H1 (cell line): ENCODE results near the gene LOXL1. TPM values are rescaled to one million over a fixed set of nuclear protein-coding genes. Genes with fewer than 3 reads are reported as not detected.

ENCODE experiments used
- CTCF ChIA-PET: fragments of 300-600 bp; sonication (Branson Sonifier 250); formaldehyde crosslinking; loops from one replicate; lab custom pipeline; 2021; ENCODE audit not compliant: partially characterized antibody; lab: Charles Lee
- POLR2A ChIA-PET: fragments of 300-600 bp; sonication (Branson Sonifier 250); formaldehyde crosslinking; loops from one replicate; lab custom pipeline; 2021; ENCODE audit warnings: inconsistent platforms; ENCODE audit not compliant: partially characterized antibody; lab: Charles Lee
- DNase-seq, 2 experiments: peaks; one replicate each; pipeline versions ENCODE4 v3.0.0 to v3.0.0-alpha.2; 2010 to 2022; ENCODE audit warnings: low spot score in 2 of 2, low read depth in 1 of 2, mixed read lengths in 1 of 2
- FAIRE-seq: peaks from 2 replicates; lab custom pipeline; 2011; peaks lifted over from hg19 to GRCh38; lab: Jason Lieb, UNC
- H2AFZ ChIP-seq: 2 replicates; pipeline ENCODE4 v1.8.1; 2012; ENCODE audit warnings: low read length, inconsistent platforms
- H2AK5ac ChIP-seq: 2 replicates; pipeline ENCODE4 v1.6.1; 2013; ENCODE audit warnings: low read depth, low read length
- H2BK120ac ChIP-seq: replicated peaks from 2 replicates; pipeline ENCODE3; 2013; ENCODE audit warnings: low read depth, low read length, inconsistent platforms
- H2BK12ac ChIP-seq: 2 replicates; pipeline ENCODE4 v1.6.1; 2013; ENCODE audit warnings: low read depth, low read length
- H2BK15ac ChIP-seq: 2 replicates; pipeline ENCODE4 v1.6.1; 2013; ENCODE audit warnings: low read length
- H2BK20ac ChIP-seq: 2 replicates; pipeline ENCODE4 v1.6.1; 2013; ENCODE audit warnings: low read length
- H2BK5ac ChIP-seq: 2 replicates; pipeline ENCODE4 v1.6.1; 2013; ENCODE audit warnings: low read depth, low read length
- H3K14ac ChIP-seq: 2 replicates; pipeline ENCODE4 v1.6.1; 2013; ENCODE audit warnings: inconsistent platforms; ENCODE audit not compliant: insufficient read length
- H3K18ac ChIP-seq: 2 replicates; pipeline ENCODE4 v1.6.1; 2013; ENCODE audit warnings: low read length; ENCODE audit errors: extremely low read depth
- H3K23ac ChIP-seq: 2 replicates; pipeline ENCODE4 v1.6.1; 2013; ENCODE audit warnings: inconsistent platforms; ENCODE audit not compliant: insufficient read length
- H3K23me2 ChIP-seq: 2 replicates; pipeline ENCODE4 v1.6.1; 2013; ENCODE audit warnings: low read depth, low read length
- H3K27ac ChIP-seq: 2 replicates; pipeline ENCODE4 v1.6.1; 2011; ENCODE audit warnings: low read depth, low read length, inconsistent platforms
- H3K27me3 ChIP-seq, 4 experiments: replicated peaks in 1 of 4; 1 replicate in 1 of 4; 2 replicates in 3 of 4; pipeline versions ENCODE4 v1.6.1 to v1.8.1; 2011 to 2013; ENCODE audit warnings: low read length in 3 of 4, mild to moderate bottlenecking in 3 of 4, inconsistent platforms in 2 of 4, mixed read lengths in 2 of 4, moderate library complexity in 1 of 4; ENCODE audit not compliant: control insufficient read depth in 3 of 4, insufficient read depth in 3 of 4; ENCODE audit errors: extremely low read depth in 1 of 4
- H3K36me3 ChIP-seq, 4 experiments: 2 replicates each; pipeline versions ENCODE4 v1.6.1 to v1.8.1; 2011 to 2013; ENCODE audit warnings: mild to moderate bottlenecking in 4 of 4, low read length in 3 of 4, moderate library complexity in 2 of 4, control low read depth in 1 of 4, inconsistent platforms in 1 of 4; ENCODE audit not compliant: insufficient read depth in 4 of 4, control insufficient read depth in 2 of 4
- H3K4ac ChIP-seq: replicated peaks from 2 replicates; pipeline ENCODE3; 2013; ENCODE audit warnings: low read length, low read depth, mixed read lengths, inconsistent platforms; ENCODE audit not compliant: insufficient read length
- H3K4me1 ChIP-seq, 4 experiments: replicated peaks in 1 of 4; 1 replicate in 1 of 4; 2 replicates in 3 of 4; pipeline versions ENCODE4 v1.6.1 to v1.8.1; 2011 to 2013; ENCODE audit warnings: low read length in 3 of 4, inconsistent platforms in 2 of 4, mixed read lengths in 1 of 4; ENCODE audit not compliant: insufficient read depth in 4 of 4, control insufficient read depth in 3 of 4
- H3K4me2 ChIP-seq, 2 experiments: 2 replicates each; pipeline versions ENCODE4 v1.6.1 to v1.8.1; 2011 to 2013; ENCODE audit warnings: low read depth in 2 of 2, low read length in 2 of 2, control low read depth in 1 of 2, inconsistent platforms in 1 of 2, mild to moderate bottlenecking in 1 of 2; ENCODE audit not compliant: insufficient read depth in 1 of 2
- H3K4me3 ChIP-seq, 4 experiments: fragments of 200-600, 300-600 bp in 1 of 4; sonication (generic), shearing (Covaris generic), sonication (Bioruptor Twin) in 1 of 4; 2 replicates each; pipeline versions ENCODE4 v1.5.1 to v1.8.1; 2011 to 2016; ENCODE audit warnings: low read length in 4 of 4, low read depth in 3 of 4, control low read depth in 2 of 4, inconsistent platforms in 2 of 4, mild to moderate bottlenecking in 2 of 4, mixed read lengths in 1 of 4, moderate library complexity in 1 of 4; ENCODE audit not compliant: insufficient read depth in 2 of 4; ENCODE audit errors: extremely low read depth in 1 of 4
- H3K56ac ChIP-seq: replicated peaks from 2 replicates; pipeline ENCODE3; 2013; ENCODE audit warnings: low read depth, mild to moderate bottlenecking, mixed read lengths, low read length, inconsistent platforms; ENCODE audit not compliant: insufficient read length
- H3K79me1 ChIP-seq: 2 replicates; pipeline ENCODE4 v1.6.1; 2013; ENCODE audit warnings: low read depth, low read length, control low read depth
- H3K79me2 ChIP-seq, 2 experiments: 2 replicates each; pipeline versions ENCODE4 v1.6.1 to v1.8.1; 2012 to 2013; ENCODE audit warnings: low read length in 2 of 2, mild to moderate bottlenecking in 2 of 2, inconsistent platforms in 1 of 2; ENCODE audit not compliant: insufficient read depth in 2 of 2, control insufficient read depth in 1 of 2
- H3K9ac ChIP-seq, 4 experiments: replicated peaks in 1 of 4; 1 replicate in 1 of 4; 2 replicates in 3 of 4; pipeline versions ENCODE4 v1.6.1 to v1.8.1; 2011 to 2013; ENCODE audit warnings: low read depth in 3 of 4, low read length in 3 of 4, control low read depth in 2 of 4, mild to moderate bottlenecking in 2 of 4, moderate library complexity in 2 of 4, inconsistent platforms in 1 of 4; ENCODE audit errors: extremely low read depth in 1 of 4
- H3K9me3 ChIP-seq, 2 experiments: 2 replicates each; pipeline versions ENCODE4 v1.6.1 to v1.8.1; 2012 to 2013; ENCODE audit warnings: mild to moderate bottlenecking in 2 of 2, moderate library complexity in 2 of 2, control low read depth in 1 of 2, inconsistent platforms in 1 of 2, low read depth in 1 of 2, low read length in 1 of 2, mixed read lengths in 1 of 2; ENCODE audit not compliant: insufficient read depth in 2 of 2
- H4K20me1 ChIP-seq, 2 experiments: replicated peaks in 1 of 2; 2 replicates each; pipeline versions ENCODE3 to v1.8.1; 2011 to 2013; ENCODE audit warnings: inconsistent platforms in 2 of 2, low read length in 2 of 2, mild to moderate bottlenecking in 1 of 2; ENCODE audit not compliant: insufficient read depth in 2 of 2, control insufficient read depth in 1 of 2
- H4K5ac ChIP-seq: 2 replicates; pipeline ENCODE4 v1.6.1; 2013; ENCODE audit warnings: low read length, low read depth, mixed read lengths, inconsistent platforms; ENCODE audit not compliant: insufficient read length
- H4K8ac ChIP-seq: 2 replicates; pipeline ENCODE4 v1.8.0; 2013; ENCODE audit warnings: mild to moderate bottlenecking, moderate library complexity, low read length, inconsistent platforms; ENCODE audit not compliant: insufficient read depth; ENCODE audit errors: extremely low read depth
- H4K91ac ChIP-seq: replicated peaks from 2 replicates; pipeline ENCODE3; 2013; ENCODE audit warnings: low read length, mixed read lengths, inconsistent platforms; ENCODE audit not compliant: insufficient read length
- ASH2L ChIP-seq: fragments of 200-600, 300-600 bp; sonication (generic); IDR thresholded peaks from one replicate; pipeline ENCODE4 v1.7.1; 2017; ENCODE audit warnings: low read length
- BCL11A ChIP-seq, 2 experiments: IDR thresholded peaks; one replicate each; pipeline ENCODE4 v1.6.1; 2011; ENCODE audit warnings: low read depth in 2 of 2, low read length in 2 of 2, mild to moderate bottlenecking in 2 of 2
- CBX5 ChIP-seq: fragments of 300-800, 300-1000 bp; sonication (generic); IDR thresholded peaks from 2 replicates; pipeline ENCODE4 v1.7.1; 2016; ENCODE audit warnings: antibody characterized with exemption, low read length, low read depth
- CBX8 ChIP-seq: fragments of 300-800, 300-1000 bp; sonication (generic); IDR thresholded peaks from 2 replicates; pipeline ENCODE4 v1.7.1; 2016; ENCODE audit warnings: low read depth, low read length, borderline replicate concordance
- CEBPB ChIP-seq: IDR thresholded peaks from 2 replicates; pipeline ENCODE4 v1.6.1; 2012; ENCODE audit warnings: low read depth, low read length
- EP300 ChIP-seq, 2 experiments: IDR thresholded peaks; 1 replicate in 1 of 2; 2 replicates in 1 of 2; pipeline ENCODE4 v1.6.1; 2011 to 2012; ENCODE audit warnings: low read depth in 2 of 2, low read length in 2 of 2, mild to moderate bottlenecking in 2 of 2, borderline replicate concordance in 1 of 2, inconsistent platforms in 1 of 2, moderate library complexity in 1 of 2
- JUN ChIP-seq: IDR thresholded peaks from 2 replicates; pipeline ENCODE4 v1.6.1; 2011; ENCODE audit warnings: low read depth, mild to moderate bottlenecking, improper control_type of control experiment, low read length
- KDM1A ChIP-seq: fragments of 200-600, 300-600 bp; sonication (generic); IDR thresholded peaks from 2 replicates; pipeline ENCODE4 v1.7.1; 2016; ENCODE audit warnings: mild to moderate bottlenecking, low read length, borderline replicate concordance
- MAX ChIP-seq: IDR thresholded peaks from 2 replicates; pipeline ENCODE4 v1.6.1; 2012; ENCODE audit warnings: inconsistent platforms
- POLR2AphosphoS5 ChIP-seq: IDR thresholded peaks from 2 replicates; pipeline ENCODE4 v1.6.1; 2011; ENCODE audit warnings: low read depth, low read length
- RAD21 ChIP-seq, 2 experiments: IDR thresholded peaks in 1 of 2; conservative IDR thresholded peaks in 1 of 2; 2 replicates each; pipeline ENCODE4 v1.6.1; 2011; ENCODE audit warnings: low read depth in 2 of 2, low read length in 2 of 2, improper control_type of control experiment in 1 of 2, inconsistent platforms in 1 of 2, mild to moderate bottlenecking in 1 of 2, moderate library complexity in 1 of 2
- RXRA ChIP-seq: IDR thresholded peaks from 2 replicates; pipeline ENCODE4 v1.6.1; 2011; ENCODE audit warnings: low read depth, mild to moderate bottlenecking, low read length, moderate library complexity; ENCODE audit not compliant: insufficient read depth
- TEAD4 ChIP-seq: IDR thresholded peaks from 2 replicates; pipeline ENCODE4 v1.6.1; 2012; ENCODE audit warnings: low read depth, low read length, inconsistent platforms, mixed read lengths
- ZNF274 ChIP-seq: IDR thresholded peaks from 2 replicates; pipeline ENCODE4 v1.7.0; 2012; ENCODE audit warnings: low read length, borderline replicate concordance; ENCODE audit errors: extremely low read depth
- WGBS, 2 experiments: shearing (Covaris generic) in 1 of 2; methylation state at CpG; one replicate each; pipeline versions ENCODE4 v1.1.6 to v1.1.7; 2013 to 2015; ENCODE audit warnings: low lambda C conversion rate in 2 of 2, mixed read lengths in 2 of 2, inconsistent platforms in 1 of 2, low coverage in 1 of 2, missing lambda C conversion rate in 1 of 2; ENCODE audit not compliant: insufficient replicate concordance in 2 of 2, insufficient coverage in 1 of 2, insufficient read length in 1 of 2; ENCODE audit errors: extremely low coverage in 1 of 2, missing lambda C conversion rate in 1 of 2; 5-methylcytosine and 5-hydroxymethylcytosine counted together
- polyA plus RNA-seq, 7 experiments: library from polyadenylated mRNA; depleted of rRNA in 3 of 7; stranded (reverse) in 5 of 7; unstranded in 2 of 7; fragments of >200 nt in 5 of 7; fragments of 200-250 nt in 2 of 7; gene quantifications; 1 replicate in 5 of 7; 2 replicates in 1 of 7; 4 replicates in 1 of 7; pipeline versions ENCODE4 v1.2.1 to v1.2.3, GENCODE V29; 2011 to 2013; ENCODE audit warnings: missing spikeins in 2 of 7, mixed read lengths in 2 of 7
- total RNA-seq: library from RNA; stranded (reverse); fragmentation: NEBNext Ultra II Directional; extraction: Animal tissue kit (Norgen Biotek cat#: 25700); gene quantifications from 2 replicates; pipeline ENCODE4 v1.2.1, GENCODE V29; 2021

The LOXL1 gene
- total and polyA plus RNA-seq, 2 of the 8 experiments (the other 6 are each of a cell fraction or from before 2014, with no cell fraction given), result 8.1 to 14.4 TPM

- no peaks in the 10 kb centered on the region for H3K23me2 ChIP-seq
- no peak overlapping the region for H4K8ac ChIP-seq
- H4K20me1 ChIP-seq, result peaks cover 0 to 2% of the 10 kb centered on the region in 2 experiments
- peaks cover 0 to 1% (median under 1%) of the 10 kb centered on the region in 4 experiments; a peak in 4 of 7 replicates for H3K4me1 ChIP-seq
- no peak for FAIRE-seq
- H2BK120ac ChIP-seq, result no peak overlapping the region
- H3K4ac ChIP-seq, result no peak overlapping the region
- no peaks in the 10 kb centered on the region for H3K9me3 ChIP-seq
- no peaks in the 10 kb centered on the region for H3K79me1 ChIP-seq
- H3K9ac ChIP-seq, result no peak overlapping the region
- no peak overlapping the region for H3K4me2 ChIP-seq
- no peak overlapping the region for H4K91ac ChIP-seq
- no peak overlapping the region for H2BK5ac ChIP-seq
- no peak overlapping the region for H3K4me3 ChIP-seq
- no peak overlapping the region for H3K18ac ChIP-seq
- no peak overlapping the region for H2BK15ac ChIP-seq
- H2BK12ac ChIP-seq, result no peak overlapping the region
- no peaks in the 10 kb centered on the region for H3K27me3 ChIP-seq
- no peak overlapping the region for H3K14ac ChIP-seq
- H2AFZ ChIP-seq, result no peak overlapping the region
- H3K27ac ChIP-seq, result no peak overlapping the region
- H2AK5ac ChIP-seq, result no peak overlapping the region
- H3K36me3 ChIP-seq, result no peaks in the 10 kb centered on the region
- H3K79me2 ChIP-seq, result no peaks in the 10 kb centered on the region
- no peak overlapping the region for H3K56ac ChIP-seq
- no peak overlapping the region for H4K5ac ChIP-seq
- CTCF ChIA-PET, result interaction anchor here (0.9 to 2.3 kb wide), 6 partner anchors 9 to 68 kb away, joined by 3 to 8 read pairs (median 3); no protein-coding TSS in a partner anchor
- no peak overlapping the region for H3K23ac ChIP-seq
- H2BK20ac ChIP-seq, result no peak overlapping the region
- POLR2A ChIA-PET, result interaction anchor here (0.6 to 1.6 kb wide), 3 partner anchors 10 to 14 kb away, joined by 3 to 6 read pairs (median 3); no protein-coding TSS in a partner anchor
- WGBS, 2 experiments, result no CpG with 5 or more reads among the region's 1 CpG
- DNase-seq, result no peak
- TF ChIP-seq MAX (no peak), RAD21 (IDR thresholded peaks at IDR 0.05 in 1 of 2, conservative IDR thresholded peaks at IDR 0.05 in 1 of 2; ENCODE audit: low read depth in 2 of 2, low read length in 2 of 2) (no peak), KDM1A (no peak), POLR2AphosphoS5 (no peak), CEBPB (no peak), CBX8 (no peak), RXRA (no peak), CBX5 (no peak), ZNF274 (no peak), TEAD4 (no peak), BCL11A (IDR thresholded peaks at IDR 0.05; ENCODE audit: low read depth in 2 of 2, low read length in 2 of 2) (no peak), JUN (no peak), EP300 (IDR thresholded peaks at IDR 0.05; ENCODE audit: borderline replicate concordance in 1 of 2, low read depth in 2 of 2, low read length in 2 of 2) (no peak), ASH2L (no peak)
Measured at GRCh38 chr15:73941044-73941443, 14.8 kb downstream of the LOXL1 start.
